Measurements from ENCODE around the gene MED31. TPM values are rescaled to one million over a fixed set of nuclear protein-coding genes. Genes with fewer than 3 reads are reported as not detected.

MED31 gene
- total and polyA plus RNA-seq, 2 of the 13 experiments (the other 11 are each of a cell fraction or from before 2014, with no cell fraction given) = 19.0 to 20.9 TPM

- TF ChIP-seq ARID3A (IDR thresholded peaks at IDR 0.05; ENCODE audit: low read depth, low read length) = 0 out of 2 replicates have a peak, but pooled peaks have one; percentile 42
- TF ChIP-seq ZBTB2 (CRISPR knock-in tag; IDR thresholded peaks at IDR 0.05; ENCODE audit: low read depth) = no peak
- TF ChIP-seq HNRNPLL (IDR thresholded peaks at IDR 0.05; ENCODE audit: low read depth, low read length, poor library complexity, severe bottlenecking) = no peak
- no peak for TF ChIP-seq FLYWCH1 (CRISPR knock-in tag; IDR thresholded peaks at IDR 0.05)
- peak; percentile 42 for TF ChIP-seq FOSL2 (CRISPR knock-in tag; IDR thresholded peaks at IDR 0.05)
- TF ChIP-seq FOXP1 (IDR thresholded peaks at IDR 0.05) = no peak
- TF ChIP-seq FOXP1 (CRISPR knock-in tag; IDR thresholded peaks at IDR 0.05) = no peak
- TF ChIP-seq YY1 (IDR thresholded peaks at IDR 0.05; ENCODE audit: insufficient read depth, insufficient replicate concordance, low read depth, low read length) = no peak
- no peak for TF ChIP-seq RBM39 (IDR thresholded peaks at IDR 0.05; ENCODE audit: low read depth, low read length, poor library complexity, severe bottlenecking)
- no peak for TF ChIP-seq CEBPB (IDR thresholded peaks at IDR 0.05; ENCODE audit: borderline replicate concordance, low read depth, low read length)
- no peak for TF ChIP-seq FOXK2 (IDR thresholded peaks at IDR 0.05)
- no peak for TF ChIP-seq ZNF337 (CRISPR knock-in tag; IDR thresholded peaks at IDR 0.05; ENCODE audit: borderline replicate concordance, low read depth)
- no peak for TF ChIP-seq ZFYVE20 (CRISPR knock-in tag; IDR thresholded peaks at IDR 0.05; ENCODE audit: borderline replicate concordance, low read depth)
- no peak for TF ChIP-seq HNRNPH1 (optimal IDR thresholded peaks at IDR 0.05; ENCODE audit: low read depth, low read length)
- no peak for TF ChIP-seq SP5 (CRISPR knock-in tag; IDR thresholded peaks at IDR 0.05; ENCODE audit: borderline replicate concordance, low read depth)
- TF ChIP-seq ZNF768 (CRISPR knock-in tag; IDR thresholded peaks at IDR 0.05) = no peak
- TF ChIP-seq TP53 (CRISPR knock-in tag; conservative IDR thresholded peaks at IDR 0.05) = peak; percentile 67; the same call in 1 of the 2 replicates
- TF ChIP-seq ZKSCAN8 (CRISPR knock-in tag; IDR thresholded peaks at IDR 0.05; ENCODE audit: borderline replicate concordance) = no peak
- TF ChIP-seq MAZ (IDR thresholded peaks at IDR 0.05; ENCODE audit: borderline replicate concordance, low read depth, low read length) = no peak
- no peak for TF ChIP-seq MAZ (CRISPR knock-in tag; IDR thresholded peaks at IDR 0.05; ENCODE audit: low read depth)
- TF ChIP-seq ZMYM2 (CRISPR knock-in tag; IDR thresholded peaks at IDR 0.05) = no peak
- no peak for TF ChIP-seq TEAD2 (CRISPR knock-in tag; IDR thresholded peaks at IDR 0.05)
- no peak for TF ChIP-seq ZNF75D (CRISPR knock-in tag; IDR thresholded peaks at IDR 0.05; ENCODE audit: borderline replicate concordance)
- TF ChIP-seq ZNF737 (CRISPR knock-in tag; IDR thresholded peaks at IDR 0.05; ENCODE audit: borderline replicate concordance) = no peak
- no peak for TF ChIP-seq SMARCC2 (IDR thresholded peaks at IDR 0.05)
- peak in 1 of 2 experiments; percentile 81; a peak in 2 of 4 replicates for TF ChIP-seq EP300 (IDR thresholded peaks at IDR 0.05; ENCODE audit: low read depth in 2 of 2, low read length in 2 of 2)
- TF ChIP-seq EP300 (CRISPR knock-in tag; IDR thresholded peaks at IDR 0.05; ENCODE audit: borderline replicate concordance) = no peak
- TF ChIP-seq ZNF777 (CRISPR knock-in tag; IDR thresholded peaks at IDR 0.05) = no peak
- TF ChIP-seq ZBTB25 (CRISPR knock-in tag; IDR thresholded peaks at IDR 0.05) = no peak; the same call in 1 of the 2 replicates
- TF ChIP-seq MIXL1 (CRISPR knock-in tag; IDR thresholded peaks at IDR 0.05) = peak; percentile 28; the same call in 1 of the 2 replicates
These were observed 31.8 kb upstream of the MED31 start (continued) for GRCh38 chr17:6683081-6683684.

All from HepG2 (cell line).